Keratinocyte (primary cell): ENCODE results near the gene GATAD2B. TPM values are rescaled to one million over a fixed set of nuclear protein-coding genes. Genes with fewer than 3 reads are reported as not detected.

Experiments
- DNase-seq: peaks from one replicate; pipeline ENCODE4 v3.0.0-alpha.2; 2011; ENCODE audit warnings: low read depth, missing footprints, low spot score
- FAIRE-seq: peaks from 2 replicates; lab custom pipeline; 2011; peaks lifted over from hg19 to GRCh38; lab: Jason Lieb, UNC
- H2AFZ ChIP-seq: 2 replicates; pipeline ENCODE4 v1.6.0; 2012; ENCODE audit warnings: low read length, control low read depth, inconsistent platforms; ENCODE audit not compliant: control insufficient read depth
- H3K27ac ChIP-seq: 2 replicates; pipeline ENCODE4 v1.5.1; 2011; ENCODE audit warnings: low read length; ENCODE audit not compliant: control insufficient read depth, insufficient read depth
- H3K27me3 ChIP-seq: 3 replicates; pipeline ENCODE4 v1.6.0; 2011; ENCODE audit warnings: low read length; ENCODE audit not compliant: control insufficient read depth, insufficient read depth; ENCODE audit errors: extremely low read depth
- H3K36me3 ChIP-seq, 2 experiments: 2 replicates in 1 of 2; 3 replicates in 1 of 2; pipeline ENCODE4 v1.5.1; 2011; ENCODE audit warnings: low read length in 2 of 2, mild to moderate bottlenecking in 1 of 2; ENCODE audit not compliant: control insufficient read depth in 2 of 2, insufficient read depth in 2 of 2; ENCODE audit errors: extremely low read depth in 1 of 2
- H3K4me1 ChIP-seq: 3 replicates; pipeline ENCODE4 v1.5.1; 2011; ENCODE audit warnings: low read length; ENCODE audit not compliant: control insufficient read depth, insufficient read depth; ENCODE audit errors: extremely low read depth
- H3K4me2 ChIP-seq: 3 replicates; pipeline ENCODE4 v1.6.0; 2011; ENCODE audit warnings: low read depth, low read length; ENCODE audit not compliant: control insufficient read depth, insufficient read depth; ENCODE audit errors: extremely low read depth
- H3K4me3 ChIP-seq, 3 experiments: fragments of 200-600 bp in 1 of 3; sonication (generic) in 1 of 3; 2 replicates in 2 of 3; 3 replicates in 1 of 3; pipeline ENCODE4 v1.5.1; 2011 to 2016; ENCODE audit warnings: low read length in 3 of 3, mild to moderate bottlenecking in 3 of 3, control low read depth in 2 of 3, inconsistent platforms in 1 of 3, low read depth in 1 of 3, mixed read lengths in 1 of 3, mixed run types in 1 of 3, moderate library complexity in 1 of 3; ENCODE audit not compliant: control insufficient read depth in 2 of 3, insufficient read depth in 2 of 3; ENCODE audit errors: extremely low read depth in 1 of 3
- H3K79me2 ChIP-seq: 2 replicates; pipeline ENCODE4 v1.6.0; 2012; ENCODE audit warnings: low read length; ENCODE audit not compliant: control insufficient read depth, insufficient read depth
- H3K9ac ChIP-seq: 3 replicates; pipeline ENCODE4 v1.6.0; 2011; ENCODE audit warnings: low read length; ENCODE audit not compliant: control insufficient read depth, insufficient read depth; ENCODE audit errors: extremely low read depth
- H3K9me1 ChIP-seq: 3 replicates; pipeline ENCODE4 v1.6.0; 2011; ENCODE audit warnings: low read length; ENCODE audit not compliant: control insufficient read depth, insufficient read depth; ENCODE audit errors: extremely low read depth
- H3K9me3 ChIP-seq: 2 replicates; pipeline ENCODE4 v1.5.1; 2012; ENCODE audit warnings: low read depth, low read length; ENCODE audit not compliant: control insufficient read depth
- H4K20me1 ChIP-seq: 3 replicates; pipeline ENCODE4 v1.6.0; 2011; ENCODE audit warnings: low read length; ENCODE audit not compliant: control insufficient read depth, insufficient read depth; ENCODE audit errors: extremely low read depth
- CTCF ChIP-seq, 3 experiments: IDR thresholded peaks in 1 of 3; conservative IDR thresholded peaks in 1 of 3; optimal IDR thresholded peaks in 1 of 3; 2 replicates in 2 of 3; 3 replicates in 1 of 3; pipeline versions ENCODE3 to v1.5.1; 2011; ENCODE audit warnings: low read length in 3 of 3, mild to moderate bottlenecking in 3 of 3, moderate library complexity in 2 of 3, control low read depth in 1 of 3, inconsistent platforms in 1 of 3; ENCODE audit not compliant: insufficient read depth in 2 of 3; ENCODE audit errors: extremely low read depth in 1 of 3
- EZH2 ChIP-seq: IDR thresholded peaks from one replicate; pipeline ENCODE4 v1.6.1; 2012; ENCODE audit warnings: inconsistent platforms, mild to moderate bottlenecking, low read length, moderate library complexity
- dilution Hi-C: fragments of 300-500 bp; cut with MboI; formaldehyde crosslinking; loops from one replicate; pipeline ENCODE4 v1.7.0; 2020; ENCODE audit warnings: low sequenced_read_pairs; ENCODE audit not compliant: extremely low pct_ligation_motif_present
- polyA plus RNA-seq, 5 experiments: library from polyadenylated mRNA; depleted of rRNA in 3 of 5; stranded (reverse) in 3 of 5; stranded (forward) in 1 of 5; unstranded in 1 of 5; fragments of >200 nt; gene quantifications; 1 replicate in 1 of 5; 2 replicates in 3 of 5; 3 replicates in 1 of 5; pipeline versions ENCODE4 v1.2.1 to v1.2.3, GENCODE V29; 2011 to 2012; ENCODE audit warnings: missing spikeins in 2 of 5, low read depth in 1 of 5, low replicate concordance in 1 of 5

The GATAD2B gene
- polyA plus RNA-seq, 1 donor (not counting 4 experiments of a cell fraction or from before 2014, with no cell fraction given): 6.1 TPM

- no peak for FAIRE-seq
- H3K9me3 ChIP-seq: no peaks in the 10 kb centered on the region
- H2AFZ ChIP-seq: no peak overlapping the region
These were observed 127.4 kb downstream of the GATAD2B start for GRCh38 chr1:153795330-153795837.

GRCh38 chr1:153794624-153795329, 128.0 kb downstream of the GATAD2B start:
- H3K79me2 ChIP-seq: no peaks in the 10 kb centered on the region
- TF ChIP-seq CTCF (optimal IDR thresholded peaks at IDR 0.05 in 1 of 3, IDR thresholded peaks at IDR 0.05 in 1 of 3, conservative IDR thresholded peaks at IDR 0.05 in 1 of 3; ENCODE audit: extremely low read depth in 1 of 3, insufficient read depth in 2 of 3, low read length in 3 of 3) (no peak), EZH2 (no peak)
- no peak overlapping the region for H3K4me3 ChIP-seq
- no peaks in the 10 kb centered on the region for H4K20me1 ChIP-seq
- H3K4me1 ChIP-seq: peaks cover 4% of the 10 kb centered on the region
- peaks cover 0 to 1% of the 10 kb centered on the region in 2 experiments for H3K36me3 ChIP-seq
- H3K27ac ChIP-seq: no peak overlapping the region
- H3K9ac ChIP-seq: no peak overlapping the region
- no peak overlapping the region for H3K4me2 ChIP-seq
- peaks cover 5% of the 10 kb centered on the region for H3K27me3 ChIP-seq
- H3K9me1 ChIP-seq: no peaks in the 10 kb centered on the region
- H3K9me3 ChIP-seq: no peaks in the 10 kb centered on the region
- FAIRE-seq (no peak), DNase-seq (no peak)
- no peak overlapping the region for H2AFZ ChIP-seq
- dilution Hi-C loops: no loop called here

More at GRCh38 chr1:153795330-153795837, 127.4 kb downstream of the GATAD2B start:
- H4K20me1 ChIP-seq: no peaks in the 10 kb centered on the region
- peaks cover 1% of the 10 kb centered on the region for H3K4me1 ChIP-seq
- dilution Hi-C loops: no loop called here
- no peak for DNase-seq
- H3K9me1 ChIP-seq: no peaks in the 10 kb centered on the region
- peaks cover under 1% of the 10 kb centered on the region for H3K27me3 ChIP-seq
- H3K79me2 ChIP-seq: no peaks in the 10 kb centered on the region
- H3K36me3 ChIP-seq: peaks cover 0 to 3% of the 10 kb centered on the region in 2 experiments
- no peak overlapping the region for H3K4me3 ChIP-seq
- no peak overlapping the region for H3K27ac ChIP-seq
- TF ChIP-seq CTCF (optimal IDR thresholded peaks at IDR 0.05 in 1 of 3, IDR thresholded peaks at IDR 0.05 in 1 of 3, conservative IDR thresholded peaks at IDR 0.05 in 1 of 3; ENCODE audit: extremely low read depth in 1 of 3, insufficient read depth in 2 of 3, low read length in 3 of 3) (no peak), EZH2 (no peak)
- no peak overlapping the region for H3K4me2 ChIP-seq
- H3K9ac ChIP-seq: no peak overlapping the region
